Measurements from ENCODE around the gene VPS26A.

DNA sequence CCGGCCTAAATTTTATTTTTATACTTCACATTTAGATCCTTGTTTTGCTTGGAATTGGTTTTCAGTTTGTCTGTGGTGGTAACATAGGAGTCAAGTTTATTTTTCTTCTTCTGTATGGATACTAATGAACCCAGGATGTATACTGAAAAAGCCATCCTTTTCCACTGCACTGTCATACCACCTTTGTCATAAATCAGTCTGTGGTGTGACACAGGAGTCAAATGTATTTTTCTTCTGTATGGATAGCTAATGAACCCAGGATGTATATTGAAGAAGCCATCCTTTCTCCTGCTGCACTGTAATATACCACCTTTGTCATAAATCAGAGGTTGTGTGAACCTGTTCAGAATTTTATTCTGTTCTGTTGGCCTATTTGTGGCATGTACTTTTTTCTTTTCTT lies 21.4 kb downstream of the VPS26A start:
- TF ChIP-seq CTCF (IDR thresholded peaks at IDR 0.05) (no peak), POLR2AphosphoS5 (IDR thresholded peaks at IDR 0.05) (no peak), POLR2A (IDR thresholded peaks at IDR 0.05) (no peak)

Measured in upper lobe of left lung (tissue), 4 donors.